GM23338 (cell line): Measurements from ENCODE around the gene GNAT1.

Source experiments
- CREB1 ChIP-seq: fragments of 250-450 bp; sonication (Bioruptor Pico); IDR thresholded peaks from 2 replicates; pipeline ENCODE4 v1.5.0; 2020; ENCODE audit warnings: low read depth, mild to moderate bottlenecking, moderate library complexity
- EZH2 ChIP-seq: fragments of 200-600 bp; sonication (generic); IDR thresholded peaks from one replicate; pipeline ENCODE4 v1.8.0; 2017; ENCODE audit warnings: antibody characterized with exemption, mild to moderate bottlenecking, low read depth; ENCODE audit not compliant: unreplicated experiment
- EZH2phosphoT487 ChIP-seq: fragments of 200-600 bp; sonication (generic); IDR thresholded peaks from one replicate; pipeline ENCODE4 v1.8.1; 2018; ENCODE audit warnings: antibody characterized with exemption; ENCODE audit not compliant: unreplicated experiment
- POLR2AphosphoS5 ChIP-seq: IDR thresholded peaks from 2 replicates; pipeline ENCODE4 v1.6.1; 2016; ENCODE audit warnings: antibody characterized with exemption, low read depth
- ZNF114 ChIP-seq: fragments of 250-450 bp; sonication (Bioruptor Pico); IDR thresholded peaks from 2 replicates; pipeline ENCODE4 v1.5.0; 2020; ENCODE audit warnings: mild to moderate bottlenecking, moderate library complexity
- TF ChIP-seq, protein P1 (sequence below), 2 experiments: fragments of 200-600 bp in 1 of 2; sonication (generic) in 1 of 2; conservative IDR thresholded peaks; 2 replicates each; pipeline versions ENCODE4 v1.5.1 to v1.6.1; 2016 to 2017; ENCODE audit warnings: antibody characterized with exemption in 2 of 2, low read depth in 2 of 2, mild to moderate bottlenecking in 2 of 2, moderate library complexity in 1 of 2
- TF ChIP-seq, protein P2 (sequence below): IDR thresholded peaks from one replicate; pipeline ENCODE4 v1.6.1; 2018; ENCODE audit warnings: antibody characterized with exemption; ENCODE audit not compliant: unreplicated experiment
- TF ChIP-seq, protein P3 (sequence below): fragments of 250-450 bp; sonication (Bioruptor Pico); IDR thresholded peaks from 2 replicates; pipeline ENCODE4 v1.5.0; 2020; ENCODE audit warnings: mild to moderate bottlenecking, moderate library complexity
- TF ChIP-seq, protein P4 (sequence below): IDR thresholded peaks from 2 replicates; pipeline ENCODE4 v1.6.1; 2016; ENCODE audit warnings: antibody characterized with exemption

DNA sequence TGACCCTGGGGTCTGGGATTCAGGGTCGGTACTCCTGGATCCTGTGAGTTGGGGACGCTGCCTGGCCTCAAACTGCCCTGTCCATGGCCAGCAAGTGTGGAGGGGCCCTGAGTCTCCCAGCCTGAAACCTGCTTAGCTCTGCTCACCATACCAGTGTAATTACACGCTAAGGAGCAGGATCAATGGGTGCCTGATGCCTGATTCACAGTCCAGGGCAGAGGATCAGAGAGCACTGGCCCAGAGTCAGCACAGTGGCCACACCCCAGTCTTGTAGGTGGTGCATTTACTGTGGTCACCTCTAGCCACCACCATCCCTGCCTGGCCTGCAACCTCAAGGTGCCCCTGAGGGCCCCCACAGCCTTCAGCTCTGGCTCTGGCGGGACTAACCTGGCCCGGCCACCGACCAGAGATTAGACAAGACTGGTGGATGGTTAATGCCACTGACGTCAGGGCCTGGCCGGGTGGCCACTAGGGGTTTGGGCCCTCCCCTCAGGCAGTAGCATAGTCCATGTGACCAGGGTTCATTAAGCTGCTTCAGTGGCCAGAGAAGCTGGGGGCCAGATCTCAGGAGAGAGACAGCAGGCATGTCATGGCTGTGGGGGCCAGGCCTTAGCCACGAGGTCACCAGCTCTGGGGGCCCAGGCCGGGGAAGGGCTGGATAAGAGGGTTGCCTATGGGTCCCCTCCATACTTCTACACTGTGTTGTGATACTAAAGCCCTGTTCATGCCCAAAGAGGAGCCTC, 10.3 kb downstream of the GNAT1 start:
- TF ChIP-seq, protein P1, sequence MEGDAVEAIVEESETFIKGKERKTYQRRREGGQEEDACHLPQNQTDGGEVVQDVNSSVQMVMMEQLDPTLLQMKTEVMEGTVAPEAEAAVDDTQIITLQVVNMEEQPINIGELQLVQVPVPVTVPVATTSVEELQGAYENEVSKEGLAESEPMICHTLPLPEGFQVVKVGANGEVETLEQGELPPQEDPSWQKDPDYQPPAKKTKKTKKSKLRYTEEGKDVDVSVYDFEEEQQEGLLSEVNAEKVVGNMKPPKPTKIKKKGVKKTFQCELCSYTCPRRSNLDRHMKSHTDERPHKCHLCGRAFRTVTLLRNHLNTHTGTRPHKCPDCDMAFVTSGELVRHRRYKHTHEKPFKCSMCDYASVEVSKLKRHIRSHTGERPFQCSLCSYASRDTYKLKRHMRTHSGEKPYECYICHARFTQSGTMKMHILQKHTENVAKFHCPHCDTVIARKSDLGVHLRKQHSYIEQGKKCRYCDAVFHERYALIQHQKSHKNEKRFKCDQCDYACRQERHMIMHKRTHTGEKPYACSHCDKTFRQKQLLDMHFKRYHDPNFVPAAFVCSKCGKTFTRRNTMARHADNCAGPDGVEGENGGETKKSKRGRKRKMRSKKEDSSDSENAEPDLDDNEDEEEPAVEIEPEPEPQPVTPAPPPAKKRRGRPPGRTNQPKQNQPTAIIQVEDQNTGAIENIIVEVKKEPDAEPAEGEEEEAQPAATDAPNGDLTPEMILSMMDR (conservative IDR thresholded peaks at IDR 0.05; ENCODE audit: low read depth in 2 of 2): no peak
- no peak for TF ChIP-seq POLR2AphosphoS5
- no peak for TF ChIP-seq EZH2
- TF ChIP-seq EZH2phosphoT487: no peak
- TF ChIP-seq CREB1: no peak
- TF ChIP-seq, protein P2, sequence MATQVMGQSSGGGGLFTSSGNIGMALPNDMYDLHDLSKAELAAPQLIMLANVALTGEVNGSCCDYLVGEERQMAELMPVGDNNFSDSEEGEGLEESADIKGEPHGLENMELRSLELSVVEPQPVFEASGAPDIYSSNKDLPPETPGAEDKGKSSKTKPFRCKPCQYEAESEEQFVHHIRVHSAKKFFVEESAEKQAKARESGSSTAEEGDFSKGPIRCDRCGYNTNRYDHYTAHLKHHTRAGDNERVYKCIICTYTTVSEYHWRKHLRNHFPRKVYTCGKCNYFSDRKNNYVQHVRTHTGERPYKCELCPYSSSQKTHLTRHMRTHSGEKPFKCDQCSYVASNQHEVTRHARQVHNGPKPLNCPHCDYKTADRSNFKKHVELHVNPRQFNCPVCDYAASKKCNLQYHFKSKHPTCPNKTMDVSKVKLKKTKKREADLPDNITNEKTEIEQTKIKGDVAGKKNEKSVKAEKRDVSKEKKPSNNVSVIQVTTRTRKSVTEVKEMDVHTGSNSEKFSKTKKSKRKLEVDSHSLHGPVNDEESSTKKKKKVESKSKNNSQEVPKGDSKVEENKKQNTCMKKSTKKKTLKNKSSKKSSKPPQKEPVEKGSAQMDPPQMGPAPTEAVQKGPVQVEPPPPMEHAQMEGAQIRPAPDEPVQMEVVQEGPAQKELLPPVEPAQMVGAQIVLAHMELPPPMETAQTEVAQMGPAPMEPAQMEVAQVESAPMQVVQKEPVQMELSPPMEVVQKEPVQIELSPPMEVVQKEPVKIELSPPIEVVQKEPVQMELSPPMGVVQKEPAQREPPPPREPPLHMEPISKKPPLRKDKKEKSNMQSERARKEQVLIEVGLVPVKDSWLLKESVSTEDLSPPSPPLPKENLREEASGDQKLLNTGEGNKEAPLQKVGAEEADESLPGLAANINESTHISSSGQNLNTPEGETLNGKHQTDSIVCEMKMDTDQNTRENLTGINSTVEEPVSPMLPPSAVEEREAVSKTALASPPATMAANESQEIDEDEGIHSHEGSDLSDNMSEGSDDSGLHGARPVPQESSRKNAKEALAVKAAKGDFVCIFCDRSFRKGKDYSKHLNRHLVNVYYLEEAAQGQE: no peak
- TF ChIP-seq, protein P3, sequence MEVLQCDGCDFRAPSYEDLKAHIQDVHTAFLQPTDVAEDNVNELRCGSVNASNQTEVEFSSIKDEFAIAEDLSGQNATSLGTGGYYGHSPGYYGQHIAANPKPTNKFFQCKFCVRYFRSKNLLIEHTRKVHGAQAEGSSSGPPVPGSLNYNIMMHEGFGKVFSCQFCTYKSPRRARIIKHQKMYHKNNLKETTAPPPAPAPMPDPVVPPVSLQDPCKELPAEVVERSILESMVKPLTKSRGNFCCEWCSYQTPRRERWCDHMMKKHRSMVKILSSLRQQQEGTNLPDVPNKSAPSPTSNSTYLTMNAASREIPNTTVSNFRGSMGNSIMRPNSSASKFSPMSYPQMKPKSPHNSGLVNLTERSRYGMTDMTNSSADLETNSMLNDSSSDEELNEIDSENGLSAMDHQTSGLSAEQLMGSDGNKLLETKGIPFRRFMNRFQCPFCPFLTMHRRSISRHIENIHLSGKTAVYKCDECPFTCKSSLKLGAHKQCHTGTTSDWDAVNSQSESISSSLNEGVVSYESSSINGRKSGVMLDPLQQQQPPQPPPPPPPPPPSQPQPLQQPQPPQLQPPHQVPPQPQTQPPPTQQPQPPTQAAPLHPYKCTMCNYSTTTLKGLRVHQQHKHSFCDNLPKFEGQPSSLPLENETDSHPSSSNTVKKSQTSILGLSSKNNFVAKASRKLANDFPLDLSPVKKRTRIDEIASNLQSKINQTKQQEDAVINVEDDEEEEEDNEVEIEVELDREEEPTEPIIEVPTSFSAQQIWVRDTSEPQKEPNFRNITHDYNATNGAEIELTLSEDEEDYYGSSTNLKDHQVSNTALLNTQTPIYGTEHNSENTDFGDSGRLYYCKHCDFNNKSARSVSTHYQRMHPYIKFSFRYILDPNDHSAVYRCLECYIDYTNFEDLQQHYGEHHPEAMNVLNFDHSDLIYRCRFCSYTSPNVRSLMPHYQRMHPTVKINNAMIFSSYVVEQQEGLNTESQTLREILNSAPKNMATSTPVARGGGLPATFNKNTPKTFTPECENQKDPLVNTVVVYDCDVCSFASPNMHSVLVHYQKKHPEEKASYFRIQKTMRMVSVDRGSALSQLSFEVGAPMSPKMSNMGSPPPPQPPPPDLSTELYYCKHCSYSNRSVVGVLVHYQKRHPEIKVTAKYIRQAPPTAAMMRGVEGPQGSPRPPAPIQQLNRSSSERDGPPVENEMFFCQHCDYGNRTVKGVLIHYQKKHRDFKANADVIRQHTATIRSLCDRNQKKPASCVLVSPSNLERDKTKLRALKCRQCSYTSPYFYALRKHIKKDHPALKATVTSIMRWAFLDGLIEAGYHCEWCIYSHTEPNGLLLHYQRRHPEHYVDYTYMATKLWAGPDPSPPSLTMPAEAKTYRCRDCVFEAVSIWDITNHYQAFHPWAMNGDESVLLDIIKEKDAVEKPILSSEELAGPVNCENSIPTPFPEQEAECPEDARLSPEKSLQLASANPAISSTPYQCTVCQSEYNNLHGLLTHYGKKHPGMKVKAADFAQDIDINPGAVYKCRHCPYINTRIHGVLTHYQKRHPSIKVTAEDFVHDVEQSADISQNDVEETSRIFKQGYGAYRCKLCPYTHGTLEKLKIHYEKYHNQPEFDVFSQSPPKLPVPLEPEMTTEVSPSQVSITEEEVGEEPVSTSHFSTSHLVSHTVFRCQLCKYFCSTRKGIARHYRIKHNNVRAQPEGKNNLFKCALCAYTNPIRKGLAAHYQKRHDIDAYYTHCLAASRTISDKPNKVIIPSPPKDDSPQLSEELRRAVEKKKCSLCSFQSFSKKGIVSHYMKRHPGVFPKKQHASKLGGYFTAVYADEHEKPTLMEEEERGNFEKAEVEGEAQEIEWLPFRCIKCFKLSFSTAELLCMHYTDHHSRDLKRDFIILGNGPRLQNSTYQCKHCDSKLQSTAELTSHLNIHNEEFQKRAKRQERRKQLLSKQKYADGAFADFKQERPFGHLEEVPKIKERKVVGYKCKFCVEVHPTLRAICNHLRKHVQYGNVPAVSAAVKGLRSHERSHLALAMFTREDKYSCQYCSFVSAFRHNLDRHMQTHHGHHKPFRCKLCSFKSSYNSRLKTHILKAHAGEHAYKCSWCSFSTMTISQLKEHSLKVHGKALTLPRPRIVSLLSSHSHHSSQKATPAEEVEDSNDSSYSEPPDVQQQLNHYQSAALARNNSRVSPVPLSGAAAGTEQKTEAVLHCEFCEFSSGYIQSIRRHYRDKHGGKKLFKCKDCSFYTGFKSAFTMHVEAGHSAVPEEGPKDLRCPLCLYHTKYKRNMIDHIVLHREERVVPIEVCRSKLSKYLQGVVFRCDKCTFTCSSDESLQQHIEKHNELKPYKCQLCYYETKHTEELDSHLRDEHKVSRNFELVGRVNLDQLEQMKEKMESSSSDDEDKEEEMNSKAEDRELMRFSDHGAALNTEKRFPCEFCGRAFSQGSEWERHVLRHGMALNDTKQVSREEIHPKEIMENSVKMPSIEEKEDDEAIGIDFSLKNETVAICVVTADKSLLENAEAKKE (CRISPR knock-in tag): no peak
- TF ChIP-seq, protein P4, sequence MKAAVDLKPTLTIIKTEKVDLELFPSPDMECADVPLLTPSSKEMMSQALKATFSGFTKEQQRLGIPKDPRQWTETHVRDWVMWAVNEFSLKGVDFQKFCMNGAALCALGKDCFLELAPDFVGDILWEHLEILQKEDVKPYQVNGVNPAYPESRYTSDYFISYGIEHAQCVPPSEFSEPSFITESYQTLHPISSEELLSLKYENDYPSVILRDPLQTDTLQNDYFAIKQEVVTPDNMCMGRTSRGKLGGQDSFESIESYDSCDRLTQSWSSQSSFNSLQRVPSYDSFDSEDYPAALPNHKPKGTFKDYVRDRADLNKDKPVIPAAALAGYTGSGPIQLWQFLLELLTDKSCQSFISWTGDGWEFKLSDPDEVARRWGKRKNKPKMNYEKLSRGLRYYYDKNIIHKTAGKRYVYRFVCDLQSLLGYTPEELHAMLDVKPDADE: no peak
- no peak for TF ChIP-seq ZNF114
